ENCODE measurements around the gene RNU6-9. TPM values are rescaled to one million over a fixed set of nuclear protein-coding genes. Genes with fewer than 3 reads are reported as not detected.
"Not testable (repeated sequence)": the region's sequence is repeated elsewhere in the genome, so short reads cannot be mapped to it uniquely, and the experiment has no call there.

Gene RNU6-9
- total RNA-seq, 1 experiment from 2014 or later: not detected

- Histone ChIP-seq H3K9me3 (no peaks in the 10 kb centered on the region), H3K27me3 (no peaks in the 10 kb centered on the region), H3K4me3 (no peak overlapping the region), H3K36me3 (peaks cover 6% of the 10 kb centered on the region; the same call in 1 of the 2 replicates)
- DNase-seq: no peak
Observed at GRCh38 chr19:884420-885211, 8.7 kb upstream of the RNU6-9 start.

- Histone ChIP-seq H3K36me3 (peaks cover 9% of the 10 kb centered on the region), H3K9me3 (no peaks in the 10 kb centered on the region), H3K27me3 (no peaks in the 10 kb centered on the region), H3K4me3 (no peak overlapping the region)
- no peak for DNase-seq
Observed at GRCh38 chr19:885536-886224, 7.6 kb upstream of the RNU6-9 start.

GRCh38 chr19:887072-887471, 6.2 kb upstream of the RNU6-9 start:
- no peaks in the 10 kb centered on the region for H3K9me3 ChIP-seq
- peaks cover 8% of the 10 kb centered on the region for H3K36me3 ChIP-seq
- no peak overlapping the region for H3K4me3 ChIP-seq
- DNase-seq: no peak
- H3K27me3 ChIP-seq: no peaks in the 10 kb centered on the region

- H3K27me3 ChIP-seq: no peaks in the 10 kb centered on the region
- H3K4me3 ChIP-seq: no peak overlapping the region
- no peak for DNase-seq
- H3K36me3 ChIP-seq: peaks cover 8% of the 10 kb centered on the region
- H3K9me3 ChIP-seq: no peaks in the 10 kb centered on the region
Observed at GRCh38 chr19:887599-887998, 5.7 kb upstream of the RNU6-9 start.

- no peaks in the 10 kb centered on the region for H3K27me3 ChIP-seq
Observed at GRCh38 chr19:888581-889385, 4.5 kb upstream of the RNU6-9 start.

GRCh38 chr19:889662-890295, 3.5 kb upstream of the RNU6-9 start:
- Histone ChIP-seq H3K36me3 (peaks cover 8% of the 10 kb centered on the region), H3K27me3 (no peaks in the 10 kb centered on the region), H3K9me3 (no peaks in the 10 kb centered on the region), H3K4me3 (no peak overlapping the region)
- DNase-seq: no peak

More at GRCh38 chr19:888581-889385, 4.5 kb upstream of the RNU6-9 start:
- Histone ChIP-seq H3K36me3 (peaks cover 8% of the 10 kb centered on the region), H3K9me3 (no peaks in the 10 kb centered on the region), H3K4me3 (no peak overlapping the region)
- no peak for DNase-seq

GRCh38 chr19:890831-891230, 2.5 kb upstream of the RNU6-9 start:
- DNase-seq: no peak
- peaks cover 8% of the 10 kb centered on the region for H3K36me3 ChIP-seq
- no peaks in the 10 kb centered on the region for H3K9me3 ChIP-seq
- H3K27me3 ChIP-seq: no peaks in the 10 kb centered on the region
- no peak overlapping the region for H3K4me3 ChIP-seq

- H3K27me3 ChIP-seq, H3K36me3 ChIP-seq, DNase-seq, H3K9me3 ChIP-seq: not testable (repeated sequence)
- peak overlapping the region; percentile 67 for H3K4me3 ChIP-seq
Observed at GRCh38 chr19:891421-892200, 1.7 kb upstream of the RNU6-9 start.

GRCh38 chr19:892243-892893, 916 bp upstream of the RNU6-9 start:
- peaks cover 4% of the 10 kb centered on the region for H3K36me3 ChIP-seq
- H3K9me3 ChIP-seq: no peaks in the 10 kb centered on the region
- DNase-seq: peak; percentile 24
- peak overlapping the region; percentile 67 for H3K4me3 ChIP-seq
- no peaks in the 10 kb centered on the region for H3K27me3 ChIP-seq

GRCh38 chr19:896434-896833, 3.1 kb downstream of the RNU6-9 start:
- Histone ChIP-seq H3K27me3 (no peaks in the 10 kb centered on the region), H3K36me3 (no peaks in the 10 kb centered on the region), H3K4me3 (no peak overlapping the region), H3K9me3 (no peaks in the 10 kb centered on the region)
- no peak for DNase-seq

- Histone ChIP-seq H3K27me3 (no peaks in the 10 kb centered on the region), H3K4me3 (no peak overlapping the region), H3K36me3 (no peaks in the 10 kb centered on the region), H3K9me3 (no peaks in the 10 kb centered on the region)
- no peak for DNase-seq
Observed at GRCh38 chr19:896999-897398, 3.7 kb downstream of the RNU6-9 start.

- no peak for DNase-seq
- Histone ChIP-seq H3K9me3 (no peaks in the 10 kb centered on the region), H3K36me3 (no peaks in the 10 kb centered on the region), H3K27me3 (no peaks in the 10 kb centered on the region), H3K4me3 (no peak overlapping the region)
Observed at GRCh38 chr19:897442-898039, 4.3 kb downstream of the RNU6-9 start.

GRCh38 chr19:898663-899062, 5.4 kb downstream of the RNU6-9 start:
- H3K4me3 ChIP-seq: no peak overlapping the region
- no peaks in the 10 kb centered on the region for H3K36me3 ChIP-seq
- H3K27me3 ChIP-seq: no peaks in the 10 kb centered on the region
- no peaks in the 10 kb centered on the region for H3K9me3 ChIP-seq
- DNase-seq: no peak

- H3K36me3 ChIP-seq: no peaks in the 10 kb centered on the region
- no peaks in the 10 kb centered on the region for H3K9me3 ChIP-seq
- no peaks in the 10 kb centered on the region for H3K27me3 ChIP-seq
- no peak for DNase-seq
- H3K4me3 ChIP-seq: no peak overlapping the region
Observed at GRCh38 chr19:899336-900042, 6.2 kb downstream of the RNU6-9 start.

GRCh38 chr19:900043-900301, 6.7 kb downstream of the RNU6-9 start:
- no peaks in the 10 kb centered on the region for H3K27me3 ChIP-seq
- no peaks in the 10 kb centered on the region for H3K36me3 ChIP-seq
- no peaks in the 10 kb centered on the region for H3K9me3 ChIP-seq
- no peak for DNase-seq
- H3K4me3 ChIP-seq: no peak overlapping the region

All from MG63 (cell line).